HCT116 (cell line): ENCODE results near the gene CNKSR1.

Experiments
- ATF3 ChIP-seq: IDR thresholded peaks from 2 replicates; pipeline ENCODE4 v1.6.1; 2012
- CTCF ChIP-seq, 3 experiments: fragments of 200-600 bp in 1 of 3; sonication (generic) in 1 of 3; IDR thresholded peaks in 2 of 3; conservative IDR thresholded peaks in 1 of 3; 2 replicates each; pipeline ENCODE4 v1.5.1; 2012 to 2017; ENCODE audit warnings: low read depth in 2 of 3, low read length in 2 of 3, antibody characterized with exemption in 1 of 3, borderline replicate concordance in 1 of 3, control low read depth in 1 of 3, mild to moderate bottlenecking in 1 of 3, mixed read lengths in 1 of 3, mixed run types in 1 of 3, moderate library complexity in 1 of 3; ENCODE audit not compliant: insufficient read depth in 1 of 3
- JUND ChIP-seq: IDR thresholded peaks from 2 replicates; pipeline ENCODE4 v1.6.1; 2012
- POLR2AphosphoS5 ChIP-seq: IDR thresholded peaks from 2 replicates; pipeline ENCODE4 v1.6.1; 2011; ENCODE audit warnings: mild to moderate bottlenecking, low read depth, low read length, moderate library complexity

- no peak for TF ChIP-seq CTCF (IDR thresholded peaks at IDR 0.05 in 2 of 3, conservative IDR thresholded peaks at IDR 0.05 in 1 of 3; ENCODE audit: borderline replicate concordance in 1 of 3, insufficient read depth in 1 of 3, low read depth in 2 of 3, low read length in 2 of 3)
- TF ChIP-seq POLR2AphosphoS5 = no peak
- no peak for TF ChIP-seq ATF3
- TF ChIP-seq JUND = no peak
Observed at GRCh38 chr1:26164861-26165842, 12.1 kb upstream of the CNKSR1 start.
